ENCODE results near the gene CAND1.
"Not testable (repeated sequence)": the region's sequence is repeated elsewhere in the genome, so short reads cannot be mapped to it uniquely, and the experiment has no call there.

The CAND1 gene

GRCh38 chr12:67284561-67284960, 15.4 kb downstream of the CAND1 start:
- DNase-seq = no peak

GRCh38 chr12:67286257-67286656, 17.1 kb downstream of the CAND1 start:
- DNase-seq = no peak

GRCh38 chr12:67287311-67287710, 18.2 kb downstream of the CAND1 start:
- DNase-seq = no peak

- DNase-seq = no peak
These were observed 19.4 kb downstream of the CAND1 start for GRCh38 chr12:67288561-67288960.

- no peak for DNase-seq
These were observed 21.2 kb downstream of the CAND1 start for GRCh38 chr12:67290378-67290777.

DNA sequence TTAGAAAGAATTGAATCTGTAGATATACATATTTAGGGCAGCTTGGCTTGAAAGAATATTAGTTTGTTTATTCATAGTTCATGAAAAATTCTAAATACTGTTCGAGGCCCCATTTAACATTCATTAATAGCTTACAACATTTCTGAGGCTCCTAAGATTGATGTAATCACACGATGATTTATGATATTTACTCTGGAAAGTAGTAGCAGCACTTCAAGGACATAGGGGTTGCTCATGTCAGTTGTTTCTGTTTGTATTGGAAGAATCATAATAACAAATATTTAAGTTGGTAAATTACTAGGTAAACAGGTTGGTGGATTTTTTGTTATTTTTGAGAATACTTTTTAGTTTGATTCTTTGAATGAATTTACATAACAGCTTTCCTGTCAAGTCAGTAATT, 30.4 kb downstream of the CAND1 start:
- no peak for DNase-seq

- DNase-seq = no peak
These were observed 30.8 kb downstream of the CAND1 start for GRCh38 chr12:67299926-67300325.

- DNase-seq = no peak
These were observed 33.0 kb downstream of the CAND1 start for GRCh38 chr12:67302162-67302561.

- no peak for DNase-seq
These were observed 36.4 kb downstream of the CAND1 start for GRCh38 chr12:67305544-67305943.

DNA sequence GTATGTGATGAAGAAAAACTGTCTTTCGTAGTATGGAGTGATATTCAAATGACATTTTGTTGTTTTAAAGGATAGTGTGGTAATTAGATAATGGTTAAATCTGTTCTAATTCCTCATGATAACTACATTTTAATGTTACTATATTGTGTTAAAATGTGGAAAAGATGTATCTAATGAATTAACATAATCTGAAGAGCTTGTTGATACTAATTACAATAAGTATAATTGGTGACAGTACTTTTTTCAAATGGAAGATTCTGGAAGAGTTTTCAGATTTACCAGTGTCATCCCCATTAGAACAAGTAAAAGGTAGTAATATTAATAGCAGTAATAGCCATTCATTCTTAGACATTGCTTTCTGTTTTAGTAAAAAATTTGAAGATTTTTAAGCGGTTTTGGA, 37.6 kb downstream of the CAND1 start:
- DNase-seq = no peak

- no peak for DNase-seq
These were observed 46.5 kb downstream of the CAND1 start for GRCh38 chr12:67315661-67316060.

GRCh38 chr12:67318786-67319185, 49.6 kb downstream of the CAND1 start:
- DNase-seq = no peak

DNA sequence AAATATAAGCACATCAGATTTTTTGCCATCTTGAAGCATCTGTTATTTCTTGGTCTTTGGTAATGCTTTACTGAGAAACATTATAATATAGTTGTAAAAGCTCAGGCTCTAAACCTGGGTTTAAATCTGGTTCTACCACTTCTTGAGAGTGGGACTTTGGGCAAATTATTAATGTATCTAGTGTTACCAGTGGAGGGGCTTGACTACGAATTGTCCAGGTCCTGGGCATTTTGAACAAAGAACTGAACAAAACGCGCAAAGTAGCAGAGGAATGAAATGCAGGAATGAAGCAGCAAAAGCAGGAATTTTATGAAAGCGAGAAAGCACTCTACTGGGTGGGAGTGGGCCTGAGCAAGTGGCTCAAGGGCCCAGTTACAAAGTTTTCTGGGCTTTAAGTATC, 50.8 kb downstream of the CAND1 start:
- DNase-seq = no peak

- DNase-seq = no peak
These were observed 51.6 kb downstream of the CAND1 start for GRCh38 chr12:67320614-67321295.

DNA sequence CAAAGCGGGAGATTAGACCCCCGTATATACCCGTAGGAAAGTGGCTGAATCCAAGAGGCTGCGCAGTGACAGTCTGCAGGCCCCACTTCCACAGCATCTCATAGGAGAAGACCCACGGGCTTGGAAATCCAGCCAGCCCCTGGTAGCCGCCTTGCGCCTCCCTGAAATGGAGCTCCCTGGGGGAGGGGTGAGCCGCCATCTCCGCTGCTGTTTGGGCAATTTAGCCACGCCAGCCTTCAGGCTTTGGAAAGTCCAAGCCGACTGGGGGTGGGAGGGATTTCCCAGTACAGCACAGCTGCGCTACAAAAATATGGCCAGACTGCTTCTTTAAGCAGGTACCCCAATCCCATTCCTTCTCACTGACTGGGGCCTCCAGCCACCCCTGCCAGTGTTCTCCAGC, 53.4 kb downstream of the CAND1 start:
- no peak for DNase-seq

DNA sequence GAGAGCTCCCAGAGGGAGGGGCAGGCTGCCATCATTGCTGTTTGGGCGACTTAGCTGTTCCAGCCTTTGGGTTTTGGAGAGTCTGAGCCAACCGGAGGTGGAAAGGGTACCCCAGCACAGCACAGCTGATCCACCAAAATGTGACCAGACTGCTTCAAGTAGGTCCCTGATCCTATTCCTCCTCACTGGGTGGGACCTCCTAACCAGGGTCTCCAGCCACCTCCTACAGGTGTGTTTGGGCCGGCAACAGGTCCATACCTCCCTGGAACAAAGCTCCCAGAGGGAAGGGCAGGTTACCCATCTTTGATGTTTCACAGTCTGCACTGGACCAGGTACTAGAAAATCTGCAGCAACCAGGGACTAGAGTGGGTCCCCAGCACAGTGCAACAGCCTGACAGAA, 53.8 kb downstream of the CAND1 start:
- DNase-seq = no peak

DNA sequence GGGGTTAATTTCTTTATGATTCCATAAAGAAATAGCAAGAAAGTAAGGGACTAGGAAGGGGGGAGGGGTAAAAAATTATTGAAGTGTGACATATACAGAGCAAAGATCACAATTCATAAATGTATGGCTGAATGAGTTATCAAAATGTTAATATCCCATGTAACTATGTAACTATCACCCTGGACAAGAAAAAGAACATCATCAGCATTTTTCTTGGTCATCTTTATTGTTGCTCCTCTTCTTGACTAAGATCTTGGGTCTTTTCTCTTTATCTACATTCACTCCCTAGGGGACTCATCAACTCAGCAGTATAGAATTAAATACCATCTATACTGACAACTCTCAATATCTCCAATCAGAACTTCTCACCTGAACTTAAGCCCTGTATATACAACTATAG, 57.5 kb downstream of the CAND1 start:
- no peak for DNase-seq

DNA sequence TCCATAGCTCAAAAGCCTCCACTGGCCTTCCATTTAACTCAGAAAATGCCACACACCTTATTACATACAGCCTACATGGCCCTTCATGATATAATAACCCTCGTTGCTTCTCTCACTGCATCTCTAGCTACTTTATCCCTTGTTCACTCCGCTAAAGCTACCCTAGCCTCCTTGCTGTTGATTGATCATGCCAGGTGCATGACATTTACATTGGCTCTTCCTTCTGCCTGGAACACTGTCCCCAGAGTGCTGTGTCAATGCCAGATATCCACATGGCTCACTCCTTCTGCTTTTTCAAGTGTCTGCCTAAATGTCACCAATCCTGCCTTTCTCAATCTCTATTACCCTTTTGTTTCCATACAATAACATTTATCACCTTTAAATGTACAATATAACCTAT, 58.3 kb downstream of the CAND1 start:
- DNase-seq = no peak

DNA sequence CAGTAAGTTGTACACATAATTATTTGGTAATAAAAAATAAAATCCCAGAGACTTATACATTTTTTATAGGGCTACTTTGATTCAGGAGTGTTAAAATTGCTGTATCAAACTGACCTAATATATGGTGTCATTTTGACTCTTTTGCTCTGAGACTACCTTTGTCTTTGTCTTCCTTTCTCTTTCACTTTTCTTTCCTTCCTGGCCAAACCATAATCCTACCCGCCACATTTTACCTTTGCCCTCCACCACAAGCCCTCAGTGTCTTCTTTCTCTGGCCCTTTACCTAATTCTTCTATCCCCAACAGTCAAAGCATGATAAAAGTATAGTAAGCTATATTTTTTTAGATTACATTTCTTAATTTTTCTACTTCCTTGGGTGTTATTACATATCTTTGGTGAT, 62.0 kb downstream of the CAND1 start:
- DNase-seq = no peak

DNA sequence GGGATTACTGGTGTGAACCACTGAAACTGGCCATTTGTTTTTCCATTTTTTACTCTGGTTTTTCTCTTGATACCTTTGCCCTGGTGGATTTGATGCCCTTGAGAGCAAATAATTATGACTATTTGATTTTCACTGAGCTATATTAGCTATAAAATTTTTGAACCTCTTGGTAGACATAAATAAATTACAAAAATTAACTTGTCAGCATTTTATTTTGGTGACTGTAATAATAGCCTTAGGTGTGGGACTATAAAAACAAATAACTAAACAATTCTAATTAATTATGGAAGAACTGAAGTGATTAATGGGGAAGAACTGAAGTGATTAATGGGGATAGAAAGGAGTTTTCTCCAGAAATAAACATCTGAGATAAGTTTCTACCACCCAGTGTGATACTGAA, 62.7 kb downstream of the CAND1 start:
- no peak for DNase-seq

DNA sequence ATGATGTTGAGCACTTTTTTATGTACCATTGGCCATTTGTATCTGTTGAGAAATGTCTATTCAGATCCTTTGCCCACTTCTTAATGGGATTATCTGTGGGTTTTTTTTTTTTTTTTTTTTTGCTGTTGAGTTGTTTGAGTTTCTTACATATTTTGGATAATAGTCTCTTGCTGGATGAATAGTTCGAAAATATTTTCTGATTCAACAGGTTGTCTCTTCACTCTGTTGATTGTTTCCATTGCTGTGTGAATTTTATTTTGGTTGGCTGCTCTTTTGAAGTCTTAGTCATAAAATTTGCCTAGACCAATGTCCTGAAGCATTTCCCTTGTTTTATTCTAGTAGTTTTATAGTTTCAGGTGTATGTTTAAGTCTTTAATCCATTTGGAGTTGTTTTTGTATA, 64.5 kb downstream of the CAND1 start:
- DNase-seq = no peak

DNA sequence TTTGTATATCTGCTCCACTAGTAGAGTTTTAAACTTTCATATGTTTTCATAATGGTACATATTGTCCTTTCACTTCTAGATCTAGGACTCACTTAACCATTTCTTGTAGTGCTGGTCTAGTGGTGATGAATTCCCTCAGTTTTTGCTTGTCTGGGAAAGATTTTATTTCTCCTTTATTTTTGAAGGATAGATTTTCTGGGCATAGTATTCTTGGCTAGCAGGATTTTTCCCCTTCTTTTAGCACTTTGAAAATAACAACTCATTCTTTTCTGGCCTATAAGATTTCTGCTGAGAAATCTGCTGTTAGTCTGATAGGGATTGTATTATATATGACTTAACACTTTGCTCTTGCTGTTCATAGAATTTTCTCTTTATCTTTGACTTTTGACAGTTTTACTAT, 69.3 kb downstream of the CAND1 start:
- no peak for DNase-seq

DNA sequence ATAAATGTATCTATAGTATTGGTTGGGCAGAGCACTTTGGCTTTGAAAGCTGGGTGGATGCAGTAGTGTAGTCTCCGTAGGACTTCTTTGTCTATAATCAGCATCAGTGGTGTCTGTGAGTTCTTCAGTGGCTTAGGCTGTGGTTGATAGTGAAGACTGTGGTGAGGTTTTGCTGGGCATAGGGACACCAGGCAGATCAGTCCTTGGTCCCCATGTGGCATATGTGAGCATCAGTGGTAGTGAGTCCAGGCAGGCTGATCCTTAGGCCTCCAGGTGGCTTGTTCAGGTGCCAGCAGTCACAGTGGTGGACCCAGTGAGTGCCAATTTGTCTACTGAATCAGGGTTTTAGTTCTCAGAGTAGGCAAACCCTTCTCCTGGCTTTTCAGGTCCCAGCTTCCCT, 70.4 kb downstream of the CAND1 start:
- no peak for DNase-seq

DNA sequence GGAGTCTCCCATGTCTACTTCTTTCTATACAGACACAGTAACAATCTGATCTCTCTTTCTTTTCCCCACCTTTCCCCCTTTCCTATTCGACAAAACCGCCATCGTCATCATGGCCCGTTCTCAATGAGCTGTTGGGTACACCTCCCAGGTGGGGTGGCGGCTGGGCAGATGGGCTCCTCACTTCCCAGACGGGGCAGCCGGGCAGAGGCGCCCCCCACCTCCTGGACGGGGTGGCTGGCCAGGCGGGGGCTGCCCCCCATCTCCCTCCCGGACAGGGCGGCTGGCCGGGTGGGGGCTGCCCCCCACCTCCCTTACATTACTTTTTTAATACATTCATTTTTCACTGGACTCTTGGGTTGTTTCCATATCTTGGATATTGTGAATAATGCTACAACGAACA, 71.9 kb downstream of the CAND1 start:
- DNase-seq = not testable (repeated sequence)

- DNase-seq = no peak
These were observed 76.0 kb downstream of the CAND1 start for GRCh38 chr12:67344979-67345710.
